NCI-H1694 (cell line): ENCODE data around the gene PGAP6.
"Not testable (repeated sequence)": the region's sequence is repeated elsewhere in the genome, so short reads cannot be mapped to it uniquely, and the experiment has no call there.

Experiments used
- DNase-seq: peaks from one replicate; lab custom pipeline; 2025; lab: John Stamatoyannopoulos, UW

PGAP6 gene

GRCh38 chr16:400061-400591 is 18.3 kb upstream of the PGAP6 start:
- DNase-seq: no peak

- no peak for DNase-seq
Observed at GRCh38 chr16:399340-400019, 17.7 kb upstream of the PGAP6 start.

- DNase-seq: no peak
Observed at GRCh38 chr16:398561-399339, 17.0 kb upstream of the PGAP6 start.

GRCh38 chr16:397736-398332 is 16.1 kb upstream of the PGAP6 start:
- DNase-seq: peak; percentile 15

- DNase-seq: no peak
Observed at GRCh38 chr16:397135-397661, 15.4 kb upstream of the PGAP6 start, which contains the start of gene NME4. Gene NME4, plus strand, starts transcription at chr16:397199. Its CDS starts 24 bp downstream, at chr16:397223.

- DNase-seq: peak; percentile 50
Observed at GRCh38 chr16:396605-397004, 14.8 kb upstream of the PGAP6 start.

- no peak for DNase-seq
Observed at GRCh38 chr16:396199-396598, 14.4 kb upstream of the PGAP6 start.

GRCh38 chr16:392450-393030 is 10.8 kb upstream of the PGAP6 start:
- DNase-seq: no peak

- DNase-seq: peak; percentile 68
Observed at GRCh38 chr16:391885-392335, 10.1 kb upstream of the PGAP6 start.

- no peak for DNase-seq
Observed at GRCh38 chr16:389352-389751, 7.6 kb upstream of the PGAP6 start.

GRCh38 chr16:387761-388666 is 6.2 kb upstream of the PGAP6 start:
- DNase-seq: not testable (repeated sequence)

- DNase-seq: no peak
Observed at GRCh38 chr16:386641-387156, 4.9 kb upstream of the PGAP6 start.

GRCh38 chr16:383326-384051 is 1.7 kb upstream of the PGAP6 start:
- no peak for DNase-seq

GRCh38 chr16:381012-381788 is 578 bp downstream of the PGAP6 start:
- DNase-seq: no peak

- no peak for DNase-seq
Observed at GRCh38 chr16:380762-381011, 1.1 kb downstream of the PGAP6 start.

- no peak for DNase-seq
Observed at GRCh38 chr16:379961-380761, 1.6 kb downstream of the PGAP6 start.

- no peak for DNase-seq
Observed at GRCh38 chr16:379183-379960, 2.4 kb downstream of the PGAP6 start.

GRCh38 chr16:378821-379182 is 3.0 kb downstream of the PGAP6 start:
- no peak for DNase-seq
